GM23338 (cell line): Measurements from ENCODE around the gene FMN1.

ENCODE experiments used
- CREB1 ChIP-seq: fragments of 250-450 bp; sonication (Bioruptor Pico); IDR thresholded peaks from 2 replicates; pipeline ENCODE4 v1.5.0; 2020; ENCODE audit warnings: low read depth, mild to moderate bottlenecking, moderate library complexity
- ETS1 ChIP-seq: IDR thresholded peaks from 2 replicates; pipeline ENCODE4 v1.6.1; 2016; ENCODE audit warnings: antibody characterized with exemption
- EZH2 ChIP-seq: fragments of 200-600 bp; sonication (generic); IDR thresholded peaks from one replicate; pipeline ENCODE4 v1.8.0; 2017; ENCODE audit warnings: antibody characterized with exemption, mild to moderate bottlenecking, low read depth; ENCODE audit not compliant: unreplicated experiment
- EZH2phosphoT487 ChIP-seq: fragments of 200-600 bp; sonication (generic); IDR thresholded peaks from one replicate; pipeline ENCODE4 v1.8.1; 2018; ENCODE audit warnings: antibody characterized with exemption; ENCODE audit not compliant: unreplicated experiment
- JUNB ChIP-seq: IDR thresholded peaks from one replicate; pipeline ENCODE4 v1.6.1; 2016; ENCODE audit warnings: antibody characterized with exemption; ENCODE audit not compliant: unreplicated experiment
- NANOG ChIP-seq: IDR thresholded peaks from 2 replicates; pipeline ENCODE4 v1.6.1; 2016; ENCODE audit warnings: antibody characterized with exemption, borderline replicate concordance
- POLR2AphosphoS5 ChIP-seq: IDR thresholded peaks from 2 replicates; pipeline ENCODE4 v1.6.1; 2016; ENCODE audit warnings: antibody characterized with exemption, low read depth
- STAT1 ChIP-seq: IDR thresholded peaks from one replicate; pipeline ENCODE4 v1.6.1; 2016; ENCODE audit warnings: antibody characterized with exemption; ENCODE audit not compliant: unreplicated experiment
- ZNF114 ChIP-seq: fragments of 250-450 bp; sonication (Bioruptor Pico); IDR thresholded peaks from 2 replicates; pipeline ENCODE4 v1.5.0; 2020; ENCODE audit warnings: mild to moderate bottlenecking, moderate library complexity
- TF ChIP-seq, protein P1 (sequence below), 2 experiments: fragments of 200-600 bp in 1 of 2; sonication (generic) in 1 of 2; conservative IDR thresholded peaks; 2 replicates each; pipeline versions ENCODE4 v1.5.1 to v1.6.1; 2016 to 2017; ENCODE audit warnings: antibody characterized with exemption in 2 of 2, low read depth in 2 of 2, mild to moderate bottlenecking in 2 of 2, moderate library complexity in 1 of 2
- TF ChIP-seq, protein P2 (sequence below): IDR thresholded peaks from one replicate; pipeline ENCODE4 v1.6.1; 2018; ENCODE audit warnings: antibody characterized with exemption; ENCODE audit not compliant: unreplicated experiment

DNA sequence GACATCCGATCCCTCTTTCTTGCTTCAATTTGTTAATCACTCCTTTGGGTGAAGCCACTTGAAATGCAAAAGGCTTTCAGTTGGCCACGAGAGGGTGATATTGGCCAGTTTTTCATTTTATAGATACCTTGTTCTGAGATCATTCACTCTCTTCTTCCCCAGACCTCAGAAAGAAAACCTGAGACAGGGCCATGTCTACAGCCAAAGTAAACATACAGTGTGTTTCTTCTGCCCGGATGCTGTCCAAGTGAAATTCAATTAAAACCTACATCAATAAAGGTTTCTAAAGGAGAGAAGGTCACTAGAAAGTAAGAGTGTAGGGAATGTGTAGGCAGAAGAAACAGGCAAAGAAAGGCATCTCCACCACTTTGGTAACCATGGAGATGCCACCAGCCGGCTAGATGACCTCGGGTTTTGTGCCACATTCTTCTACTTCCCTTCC is 39.5 kb upstream of the FMN1 start:
- TF ChIP-seq, protein P1, sequence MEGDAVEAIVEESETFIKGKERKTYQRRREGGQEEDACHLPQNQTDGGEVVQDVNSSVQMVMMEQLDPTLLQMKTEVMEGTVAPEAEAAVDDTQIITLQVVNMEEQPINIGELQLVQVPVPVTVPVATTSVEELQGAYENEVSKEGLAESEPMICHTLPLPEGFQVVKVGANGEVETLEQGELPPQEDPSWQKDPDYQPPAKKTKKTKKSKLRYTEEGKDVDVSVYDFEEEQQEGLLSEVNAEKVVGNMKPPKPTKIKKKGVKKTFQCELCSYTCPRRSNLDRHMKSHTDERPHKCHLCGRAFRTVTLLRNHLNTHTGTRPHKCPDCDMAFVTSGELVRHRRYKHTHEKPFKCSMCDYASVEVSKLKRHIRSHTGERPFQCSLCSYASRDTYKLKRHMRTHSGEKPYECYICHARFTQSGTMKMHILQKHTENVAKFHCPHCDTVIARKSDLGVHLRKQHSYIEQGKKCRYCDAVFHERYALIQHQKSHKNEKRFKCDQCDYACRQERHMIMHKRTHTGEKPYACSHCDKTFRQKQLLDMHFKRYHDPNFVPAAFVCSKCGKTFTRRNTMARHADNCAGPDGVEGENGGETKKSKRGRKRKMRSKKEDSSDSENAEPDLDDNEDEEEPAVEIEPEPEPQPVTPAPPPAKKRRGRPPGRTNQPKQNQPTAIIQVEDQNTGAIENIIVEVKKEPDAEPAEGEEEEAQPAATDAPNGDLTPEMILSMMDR (conservative IDR thresholded peaks at IDR 0.05; ENCODE audit: low read depth in 2 of 2), result peak; percentile 60 to 68
- TF ChIP-seq CREB1 (CRISPR knock-in tag) (no peak), STAT1 (no peak), POLR2AphosphoS5 (no peak), EZH2phosphoT487 (no peak), JUNB (no peak), EZH2 (no peak), ZNF114 (no peak), ETS1 (no peak), NANOG (no peak)
- TF ChIP-seq, protein P2, sequence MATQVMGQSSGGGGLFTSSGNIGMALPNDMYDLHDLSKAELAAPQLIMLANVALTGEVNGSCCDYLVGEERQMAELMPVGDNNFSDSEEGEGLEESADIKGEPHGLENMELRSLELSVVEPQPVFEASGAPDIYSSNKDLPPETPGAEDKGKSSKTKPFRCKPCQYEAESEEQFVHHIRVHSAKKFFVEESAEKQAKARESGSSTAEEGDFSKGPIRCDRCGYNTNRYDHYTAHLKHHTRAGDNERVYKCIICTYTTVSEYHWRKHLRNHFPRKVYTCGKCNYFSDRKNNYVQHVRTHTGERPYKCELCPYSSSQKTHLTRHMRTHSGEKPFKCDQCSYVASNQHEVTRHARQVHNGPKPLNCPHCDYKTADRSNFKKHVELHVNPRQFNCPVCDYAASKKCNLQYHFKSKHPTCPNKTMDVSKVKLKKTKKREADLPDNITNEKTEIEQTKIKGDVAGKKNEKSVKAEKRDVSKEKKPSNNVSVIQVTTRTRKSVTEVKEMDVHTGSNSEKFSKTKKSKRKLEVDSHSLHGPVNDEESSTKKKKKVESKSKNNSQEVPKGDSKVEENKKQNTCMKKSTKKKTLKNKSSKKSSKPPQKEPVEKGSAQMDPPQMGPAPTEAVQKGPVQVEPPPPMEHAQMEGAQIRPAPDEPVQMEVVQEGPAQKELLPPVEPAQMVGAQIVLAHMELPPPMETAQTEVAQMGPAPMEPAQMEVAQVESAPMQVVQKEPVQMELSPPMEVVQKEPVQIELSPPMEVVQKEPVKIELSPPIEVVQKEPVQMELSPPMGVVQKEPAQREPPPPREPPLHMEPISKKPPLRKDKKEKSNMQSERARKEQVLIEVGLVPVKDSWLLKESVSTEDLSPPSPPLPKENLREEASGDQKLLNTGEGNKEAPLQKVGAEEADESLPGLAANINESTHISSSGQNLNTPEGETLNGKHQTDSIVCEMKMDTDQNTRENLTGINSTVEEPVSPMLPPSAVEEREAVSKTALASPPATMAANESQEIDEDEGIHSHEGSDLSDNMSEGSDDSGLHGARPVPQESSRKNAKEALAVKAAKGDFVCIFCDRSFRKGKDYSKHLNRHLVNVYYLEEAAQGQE, result no peak
